HG03280 (cell line): Measurements from ENCODE around the gene ADNP2.

Source experiments
- ATAC-seq: cut with Tn5 transposase; IDR thresholded peaks from one replicate; pipeline ENCODE4 v1.9.1; 2021; ENCODE audit warnings: mild to moderate bottlenecking, moderate library complexity; ENCODE audit not compliant: unreplicated experiment

The ADNP2 gene

GRCh38 chr18:80189531-80189865, 80.4 kb downstream of the ADNP2 start:
- ATAC-seq = no peak
